SK-N-SH (cell line): ENCODE results near the gene NFATC3.

Source experiments
- POLR2AphosphoS5 ChIP-seq: IDR thresholded peaks from 2 replicates; pipeline ENCODE4 v1.6.1; 2012; ENCODE audit warnings: low read depth, low read length
- RAD21 ChIP-seq: IDR thresholded peaks from 2 replicates; pipeline ENCODE4 v1.6.1; 2012; ENCODE audit warnings: mild to moderate bottlenecking, low read length
- TF ChIP-seq, protein P1 (sequence below): fragments of 200-600 bp; sonication (generic); IDR thresholded peaks from 2 replicates; pipeline ENCODE4 v1.6.1; 2017; ENCODE audit warnings: antibody characterized with exemption, mild to moderate bottlenecking, moderate library complexity

DNA sequence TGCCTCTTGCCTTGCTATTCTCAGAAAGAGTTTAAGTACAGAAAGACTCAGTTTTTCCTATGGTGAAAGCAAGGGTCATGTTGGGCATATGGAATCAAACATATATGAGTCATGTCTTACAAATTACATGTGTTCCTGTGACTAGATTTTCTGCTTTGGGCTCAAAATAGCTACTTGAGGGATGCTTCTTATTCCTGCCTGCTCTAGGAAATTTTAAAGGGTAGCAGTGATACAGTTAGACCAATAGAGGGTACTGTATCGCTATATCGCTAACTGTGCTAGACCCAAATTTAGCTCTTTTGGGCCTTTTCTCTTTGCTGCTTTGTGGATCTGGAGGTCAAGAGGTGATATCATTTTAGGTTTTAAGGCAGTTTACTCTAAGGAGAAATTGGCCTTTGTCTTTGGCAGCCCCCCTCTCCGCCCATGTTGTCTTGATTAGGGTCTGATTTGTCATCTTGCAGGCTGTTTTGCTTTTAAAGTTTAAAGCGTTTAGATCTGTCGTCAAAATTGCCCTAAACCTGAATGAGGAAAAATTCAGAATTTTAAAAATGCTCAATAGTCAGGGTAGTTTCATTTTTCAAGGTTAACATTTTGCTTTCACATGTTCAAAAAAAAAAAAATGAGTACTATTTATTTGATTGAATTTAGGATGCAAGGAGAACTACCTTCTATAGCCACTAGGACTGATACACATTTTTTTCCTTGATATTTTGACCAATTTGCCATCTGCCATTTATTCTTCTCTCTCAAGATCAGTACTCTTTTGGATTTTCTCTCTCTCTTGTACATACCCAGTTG lies 8.8 kb downstream of the NFATC3 start:
- TF ChIP-seq, protein P1, sequence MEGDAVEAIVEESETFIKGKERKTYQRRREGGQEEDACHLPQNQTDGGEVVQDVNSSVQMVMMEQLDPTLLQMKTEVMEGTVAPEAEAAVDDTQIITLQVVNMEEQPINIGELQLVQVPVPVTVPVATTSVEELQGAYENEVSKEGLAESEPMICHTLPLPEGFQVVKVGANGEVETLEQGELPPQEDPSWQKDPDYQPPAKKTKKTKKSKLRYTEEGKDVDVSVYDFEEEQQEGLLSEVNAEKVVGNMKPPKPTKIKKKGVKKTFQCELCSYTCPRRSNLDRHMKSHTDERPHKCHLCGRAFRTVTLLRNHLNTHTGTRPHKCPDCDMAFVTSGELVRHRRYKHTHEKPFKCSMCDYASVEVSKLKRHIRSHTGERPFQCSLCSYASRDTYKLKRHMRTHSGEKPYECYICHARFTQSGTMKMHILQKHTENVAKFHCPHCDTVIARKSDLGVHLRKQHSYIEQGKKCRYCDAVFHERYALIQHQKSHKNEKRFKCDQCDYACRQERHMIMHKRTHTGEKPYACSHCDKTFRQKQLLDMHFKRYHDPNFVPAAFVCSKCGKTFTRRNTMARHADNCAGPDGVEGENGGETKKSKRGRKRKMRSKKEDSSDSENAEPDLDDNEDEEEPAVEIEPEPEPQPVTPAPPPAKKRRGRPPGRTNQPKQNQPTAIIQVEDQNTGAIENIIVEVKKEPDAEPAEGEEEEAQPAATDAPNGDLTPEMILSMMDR, result peak; percentile 57
- no peak for TF ChIP-seq POLR2AphosphoS5
- TF ChIP-seq RAD21, result peak; percentile 71
